Stimulated activated CD4-positive, alpha-beta T cell treated with anti-CD3 and anti-CD28 coated beads, Interleukin-2, amount 100 ng/mL, for 48 hours (primary cell): ENCODE measurements around the gene LRRC61.

Experiments
- DNase-seq, 2 donors: peaks; one replicate each; pipeline ENCODE4 v3.0.0-alpha.2; 2020

Gene LRRC61

GRCh38 chr7:150372271-150373048 is 49.3 kb downstream of the LRRC61 start:
- no peak for DNase-seq

GRCh38 chr7:150373049-150373801 is 50.1 kb downstream of the LRRC61 start:
- DNase-seq, result no peak

DNA sequence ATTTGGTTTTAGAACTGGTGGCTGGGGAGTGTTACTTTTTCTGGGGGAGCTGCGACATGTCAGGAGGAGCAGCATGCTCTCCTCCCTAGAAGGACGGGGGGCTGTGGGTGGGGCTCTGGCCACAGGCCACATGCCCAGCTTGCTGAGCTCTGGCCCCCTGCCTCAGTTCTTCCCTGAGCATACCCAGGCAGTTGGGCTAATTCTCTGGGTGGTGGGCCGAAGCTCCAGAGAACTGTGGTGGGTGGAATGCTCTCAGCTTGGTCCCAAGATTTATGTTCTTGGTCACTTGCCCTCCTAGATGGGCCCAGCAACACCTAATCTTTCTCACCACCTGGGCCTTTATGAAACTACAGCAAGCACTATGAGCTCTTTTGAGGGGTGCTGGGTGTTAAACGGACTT is 50.9 kb downstream of the LRRC61 start:
- no peak for DNase-seq

DNA sequence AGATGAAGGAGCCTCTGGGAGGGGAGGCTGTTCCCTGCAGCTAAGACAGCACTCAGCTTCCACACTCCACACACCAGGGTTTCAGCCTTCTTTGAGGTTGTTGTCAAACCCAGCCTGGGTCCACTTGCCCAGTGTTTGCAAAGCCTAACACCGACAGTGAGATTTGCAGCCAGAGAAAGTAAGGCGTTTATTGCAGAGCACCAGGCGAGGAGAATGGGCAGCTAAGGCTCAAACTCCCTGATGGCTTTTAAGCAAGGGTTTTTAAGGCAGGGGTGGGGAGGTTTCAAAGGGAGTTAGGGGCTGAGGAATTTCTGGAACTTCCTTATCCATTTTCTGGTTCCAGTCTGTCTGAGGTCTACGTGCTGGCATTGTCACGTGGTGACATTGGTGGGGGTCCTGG is 51.3 kb downstream of the LRRC61 start:
- no peak for DNase-seq

DNA sequence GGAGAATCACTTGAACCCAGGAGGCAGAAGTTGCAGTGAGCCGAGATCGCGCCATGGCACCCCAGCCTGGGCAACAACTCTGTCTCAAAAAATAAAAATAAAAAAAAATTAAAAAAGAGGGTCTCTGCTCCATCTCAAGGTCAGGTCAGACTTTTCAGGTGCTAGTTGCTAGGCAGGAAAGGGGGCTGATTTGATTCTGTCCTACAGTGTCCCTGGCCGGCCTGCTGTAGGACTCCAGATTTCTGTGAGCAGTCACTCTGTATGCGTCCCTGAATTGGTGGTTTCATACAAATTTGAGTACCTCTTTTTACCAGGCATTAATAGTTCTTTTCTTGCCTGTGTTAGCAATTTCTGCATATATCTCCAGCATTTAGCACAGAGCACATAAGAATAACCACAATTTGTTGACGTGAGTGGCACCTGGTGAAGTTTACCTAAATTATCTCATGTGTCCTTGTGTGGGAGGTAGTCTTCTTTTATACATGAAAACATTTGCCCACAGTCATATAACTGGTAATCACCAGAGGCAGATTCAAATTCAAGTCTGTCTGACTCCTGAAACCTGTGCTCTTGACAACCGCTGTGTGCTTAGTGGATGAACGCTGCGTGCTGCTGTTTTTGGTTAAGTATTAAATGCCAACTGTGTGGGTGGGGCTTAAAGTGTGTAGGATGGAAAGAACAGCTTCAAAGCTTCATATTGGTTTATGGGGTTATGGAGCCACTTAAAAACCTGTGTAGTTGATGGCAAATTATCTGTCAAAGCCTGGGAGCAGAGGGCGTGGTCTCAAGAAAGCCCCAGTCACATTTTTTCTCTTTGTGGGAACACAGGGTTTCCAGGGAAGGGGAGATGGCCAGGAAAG is 52.7 kb downstream of the LRRC61 start:
- peak in 1 of 2 donors; percentile 33 for DNase-seq

DNA sequence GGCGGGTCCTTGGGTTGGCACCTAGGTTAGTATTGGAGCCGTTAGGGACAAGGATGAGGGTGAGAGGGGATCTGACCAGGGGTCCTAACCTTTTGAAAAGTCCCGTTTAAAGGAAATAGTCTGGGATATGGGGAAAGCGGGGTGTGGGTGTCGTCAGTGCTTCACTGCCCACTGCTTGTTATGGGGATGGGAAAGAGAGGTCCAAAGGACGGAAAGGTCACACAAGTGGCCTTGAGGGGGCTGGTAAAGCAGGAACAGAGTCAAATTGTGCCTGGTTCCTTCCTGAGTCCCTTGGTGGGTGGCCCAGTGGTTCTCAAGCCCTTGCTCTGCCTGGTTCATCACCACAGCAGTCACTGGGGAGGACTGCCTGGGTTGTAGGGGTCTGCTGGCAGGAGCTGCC is 53.4 kb downstream of the LRRC61 start:
- DNase-seq, result no peak

DNA sequence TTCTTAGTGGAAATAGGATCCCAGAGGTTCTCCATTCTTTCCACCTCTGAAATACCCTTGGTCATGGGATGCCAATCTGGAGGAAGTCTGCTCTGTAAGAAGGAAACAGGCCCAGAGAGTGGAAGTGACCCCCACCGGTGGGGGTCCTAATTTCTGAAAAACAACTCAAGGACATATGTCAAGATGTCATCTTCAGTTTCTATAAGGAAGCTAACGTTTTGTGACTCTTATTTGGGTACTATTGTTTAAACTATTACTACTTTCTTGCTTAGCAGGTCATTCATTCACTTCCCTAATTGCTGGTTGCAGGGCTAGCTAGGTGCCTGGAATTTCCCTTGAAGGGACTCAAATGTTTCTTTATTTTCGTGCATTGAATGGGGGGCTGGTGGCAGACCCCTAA is 54.0 kb downstream of the LRRC61 start:
- DNase-seq, result no peak

- DNase-seq, result no peak
These were observed 54.5 kb downstream of the LRRC61 start for GRCh38 chr7:150377635-150378034.

DNA sequence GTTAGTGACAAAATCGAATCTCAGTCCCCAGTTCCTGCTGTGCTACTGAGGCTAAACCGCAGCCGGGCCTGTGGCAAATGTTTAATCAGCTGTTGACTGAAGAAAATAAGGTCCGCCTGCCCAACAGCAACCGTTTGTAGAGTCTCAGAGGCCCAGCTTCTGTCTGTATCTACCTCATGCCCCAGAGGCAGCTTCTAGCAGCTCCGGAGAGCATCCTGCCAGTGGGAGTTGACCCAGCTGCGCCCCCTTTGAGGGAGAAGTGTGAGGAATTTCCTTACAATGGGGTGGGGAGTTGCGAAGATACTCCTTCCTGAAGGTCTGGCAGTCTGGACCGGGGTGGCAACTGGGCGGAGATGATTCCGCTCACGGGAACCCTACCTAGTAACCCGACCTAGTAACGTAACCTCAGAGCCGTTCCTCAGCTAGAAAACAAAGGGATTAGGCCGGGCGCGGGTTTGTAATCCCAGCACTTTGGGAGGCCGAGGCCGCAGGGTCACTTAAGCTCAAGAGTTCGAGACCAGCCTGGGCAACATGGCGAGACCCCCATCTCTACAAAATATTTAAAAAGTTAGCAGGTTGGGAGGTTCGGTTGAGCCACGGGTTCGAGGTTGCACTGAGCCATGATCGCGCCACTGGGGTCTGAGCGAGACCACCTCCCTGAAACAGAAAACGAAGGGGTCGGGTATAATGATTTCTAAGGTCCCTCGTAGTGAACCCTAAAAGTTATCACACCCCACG is 55.1 kb downstream of the LRRC61 start:
- DNase-seq, result peak in 1 of 2 donors; percentile 21

GRCh38 chr7:150378853-150379440 is 55.8 kb downstream of the LRRC61 start, which contains the start of gene ZNF775:
TSS of gene ZNF775 (plus strand) at chr7:150379330. CDS start at chr7:150388471, 9,141 bp downstream.
- DNase-seq, result peak; percentile 86 to 87

- no peak for DNase-seq
These were observed 56.6 kb downstream of the LRRC61 start for GRCh38 chr7:150379441-150380379.

GRCh38 chr7:150380463-150380862 is 57.3 kb downstream of the LRRC61 start:
- no peak for DNase-seq

GRCh38 chr7:150381096-150381495 is 57.9 kb downstream of the LRRC61 start:
- DNase-seq, result no peak

DNA sequence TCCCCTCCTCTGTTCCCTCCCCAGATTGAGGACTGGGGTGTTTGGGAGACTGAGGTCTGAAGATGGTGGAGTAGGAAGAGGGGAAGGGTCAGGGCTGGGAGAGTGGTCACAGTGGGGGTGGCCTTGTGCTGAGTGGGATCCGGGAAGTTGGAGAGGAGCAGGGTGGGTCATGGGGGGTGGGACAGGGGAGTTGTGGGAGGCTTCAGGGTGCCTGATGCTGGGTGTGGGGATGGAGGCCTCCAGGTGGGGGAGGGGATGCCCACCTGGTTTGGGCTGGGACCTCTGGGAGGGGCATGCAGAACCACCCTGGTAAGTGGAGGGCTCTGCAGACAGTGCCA is 58.6 kb downstream of the LRRC61 start:
- no peak for DNase-seq

- DNase-seq, result no peak
These were observed 59.1 kb downstream of the LRRC61 start for GRCh38 chr7:150382123-150382843.

DNA sequence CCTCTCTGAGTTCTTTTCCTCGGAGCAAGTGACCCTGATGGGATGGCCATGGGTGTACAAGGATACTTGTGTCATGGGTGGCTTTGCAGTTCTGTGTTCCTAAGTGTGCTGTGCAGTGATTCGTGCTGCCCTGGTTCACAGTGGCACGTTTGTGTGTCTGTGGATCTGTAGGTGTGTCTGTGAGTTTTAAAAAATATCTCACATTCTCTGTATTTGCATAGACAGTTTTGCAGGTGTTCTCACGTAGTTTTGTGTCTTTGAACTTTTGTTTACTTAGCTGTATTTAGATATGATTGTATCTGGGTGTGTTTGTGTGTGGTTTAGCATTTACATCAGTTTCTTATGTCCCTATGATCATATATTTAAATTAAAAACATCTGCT is 59.7 kb downstream of the LRRC61 start:
- DNase-seq, result no peak

GRCh38 chr7:150383710-150384397 is 60.7 kb downstream of the LRRC61 start:
- no peak for DNase-seq

DNA sequence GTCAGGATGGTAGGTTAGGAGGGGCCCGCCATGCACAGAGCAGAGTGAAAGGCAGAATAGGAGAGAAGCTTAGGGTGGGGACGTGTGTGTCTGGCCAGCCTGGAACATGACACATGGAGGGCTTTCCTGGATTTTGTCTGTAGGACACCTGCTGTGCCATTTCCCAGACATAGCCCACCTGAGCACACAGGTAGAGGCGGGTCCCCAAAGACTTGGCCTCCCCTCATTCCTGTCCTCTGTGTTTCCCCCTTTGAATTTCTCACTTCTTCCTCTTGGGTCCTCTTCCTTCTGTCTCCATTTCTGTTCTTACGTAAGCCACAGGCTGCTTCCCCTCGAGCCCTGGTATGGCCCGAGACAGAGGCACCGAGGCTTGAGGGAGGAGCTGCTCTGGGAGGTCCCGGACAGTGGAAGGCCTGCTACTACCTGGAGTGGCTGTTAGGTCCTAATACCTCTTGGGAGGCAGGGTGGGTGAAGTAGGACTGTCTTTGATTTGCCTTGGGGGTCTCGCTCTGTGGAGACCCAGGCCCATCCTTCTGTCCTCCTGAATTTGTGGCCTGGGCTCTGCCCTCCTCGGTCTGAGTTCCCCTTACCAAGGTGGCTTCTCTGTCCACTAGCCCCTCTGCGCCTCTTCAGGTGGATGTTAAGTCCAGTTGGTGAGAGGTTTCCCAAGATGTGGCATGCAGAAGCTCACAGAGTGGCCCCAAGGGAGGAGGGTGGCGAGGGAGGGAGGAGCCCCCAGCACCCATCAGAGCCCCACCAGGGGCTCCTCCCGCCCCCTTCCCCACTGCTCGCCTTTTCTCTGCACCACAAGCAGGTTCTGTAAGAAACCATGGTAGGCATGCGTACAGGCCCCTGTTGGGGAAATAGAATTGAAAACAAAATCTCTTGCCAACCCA is 61.5 kb downstream of the LRRC61 start:
- no peak for DNase-seq

- DNase-seq, result no peak
These were observed 62.2 kb downstream of the LRRC61 start for GRCh38 chr7:150385302-150385723.
